Suppressor macrophage (primary cell): ENCODE results near the gene GNB1.
"Not testable (repeated sequence)": the region's sequence is repeated elsewhere in the genome, so short reads cannot be mapped to it uniquely, and the experiment has no call there.

ENCODE experiments used
- DNase-seq, 4 experiments: peaks; one replicate each; pipeline ENCODE4 v3.0.0-alpha.2; 2020 to 2022

GNB1 gene

DNA sequence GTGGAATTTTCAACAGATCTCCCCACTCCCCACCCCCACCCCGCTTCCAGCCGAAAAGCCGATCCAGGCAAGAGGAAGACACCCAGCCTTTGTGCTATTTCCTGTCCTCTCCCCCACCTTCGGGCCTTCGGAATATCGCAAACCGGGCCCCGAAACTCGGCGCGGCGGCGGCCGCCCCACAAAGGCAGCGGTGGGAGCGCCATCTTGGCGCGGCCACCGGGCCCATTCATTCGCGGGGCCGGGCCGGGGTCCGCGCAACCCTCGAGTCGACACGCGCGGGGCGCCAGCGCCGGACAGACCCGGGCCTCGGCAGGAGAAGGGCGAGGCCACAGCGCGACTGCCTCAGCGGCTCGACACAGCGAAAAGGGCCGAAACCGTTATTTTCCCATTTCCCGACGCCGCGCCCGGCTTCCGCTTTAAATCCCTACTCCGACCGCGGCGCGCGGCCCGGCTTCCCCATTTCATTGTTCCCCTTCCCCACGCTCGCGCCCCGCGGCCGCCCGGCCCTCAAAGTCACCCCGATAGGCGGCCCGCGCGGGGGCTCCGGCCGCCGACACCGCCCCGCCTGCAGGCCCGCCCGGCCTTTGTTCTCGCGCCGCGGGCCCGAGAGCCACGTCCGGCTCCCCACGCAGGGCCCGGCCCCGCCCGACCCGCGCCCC lies 911 bp downstream of the GNB1 start:
- DNase-seq: peak; percentile 93 to 97 (median 94)

DNA sequence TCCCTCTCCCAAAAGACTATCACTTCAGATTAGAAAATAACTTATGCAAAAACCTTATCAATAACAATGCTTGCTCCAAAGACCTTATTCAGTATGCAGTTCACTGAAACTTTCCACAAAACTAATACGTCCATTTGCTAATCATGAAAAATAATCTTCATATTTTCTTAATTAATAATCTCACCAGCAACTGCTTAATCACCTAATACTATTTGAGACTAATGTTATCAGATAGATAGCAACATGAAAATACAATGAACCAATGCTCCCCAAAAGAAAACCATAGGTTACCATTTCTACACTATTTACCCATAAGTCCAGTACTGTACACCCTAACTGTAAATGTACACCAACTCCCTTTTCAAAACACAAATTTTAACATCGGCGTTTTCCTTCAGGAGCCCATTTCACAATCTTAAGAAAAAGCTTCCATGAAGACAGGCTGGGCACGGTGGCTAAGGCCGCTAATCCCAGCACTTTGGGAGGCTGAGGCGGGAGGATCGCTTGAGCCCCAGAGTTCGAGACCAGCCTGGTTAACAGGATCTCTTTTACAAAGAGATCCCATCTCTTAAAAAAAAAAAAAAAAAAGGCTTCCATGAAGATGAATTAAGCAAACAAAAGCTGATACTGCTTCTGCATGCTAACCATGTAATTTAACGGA lies 1.7 kb downstream of the GNB1 start:
- peak; percentile 20 to 32 (median 24) for DNase-seq

- not testable (repeated sequence) for DNase-seq
Observed at GRCh38 chr1:1883890-1884289, 7.0 kb downstream of the GNB1 start.

DNA sequence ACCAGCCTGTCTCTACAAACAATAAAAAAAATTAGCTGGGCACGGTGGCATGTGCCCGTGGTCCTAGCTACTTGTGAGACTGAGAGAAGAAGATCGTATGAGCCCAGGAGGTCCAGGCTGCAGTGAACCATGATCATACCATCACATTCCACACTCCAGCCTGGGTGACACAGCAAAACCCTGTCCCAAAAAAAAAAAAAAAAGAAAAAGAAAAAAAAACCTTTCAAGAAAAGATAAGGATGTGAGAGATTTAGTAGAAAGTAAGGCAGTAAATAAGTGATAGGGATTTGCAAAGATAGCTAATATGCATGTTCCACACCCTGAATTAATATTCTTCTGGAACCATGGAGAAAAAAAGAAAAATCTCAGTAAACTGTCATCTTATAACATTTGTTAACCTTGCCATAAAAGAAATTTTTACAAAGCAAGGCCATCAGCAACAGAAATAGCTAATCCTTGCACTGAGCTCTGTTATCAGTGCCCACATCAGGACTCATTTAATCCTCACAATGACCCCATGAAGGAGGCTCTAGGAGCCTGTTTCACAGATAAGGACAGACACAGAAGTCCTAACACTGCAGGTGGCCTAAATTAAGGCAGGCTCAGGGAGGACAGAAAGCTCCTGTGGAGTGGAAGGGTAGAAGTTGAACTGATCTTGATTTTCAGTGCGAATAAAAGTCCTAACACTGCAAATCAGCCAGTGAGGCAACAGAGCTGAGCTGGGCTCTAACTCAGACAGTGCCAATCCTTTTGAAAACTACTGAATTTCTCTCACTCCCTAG lies 7.6 kb downstream of the GNB1 start:
- DNase-seq: no peak

DNA sequence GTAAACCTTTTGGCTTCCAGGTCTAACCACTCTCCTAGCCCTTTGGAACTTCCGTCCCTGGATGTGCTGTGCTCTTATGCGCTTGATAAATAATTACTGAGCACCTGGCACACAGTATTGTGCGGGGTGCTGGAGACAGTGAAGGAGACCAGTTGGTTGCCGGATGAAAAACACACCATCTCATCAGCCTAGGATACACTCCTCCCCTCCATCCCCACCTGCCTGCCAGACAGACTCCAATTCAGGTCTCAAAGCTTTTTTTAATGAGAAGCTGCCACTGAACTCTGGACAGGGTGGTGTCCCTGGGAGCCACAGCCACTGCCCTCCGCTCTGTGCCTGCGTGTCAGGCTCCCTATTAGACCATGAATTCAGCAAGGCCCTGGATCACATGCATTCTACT lies 9.2 kb downstream of the GNB1 start:
- no peak for DNase-seq

- DNase-seq: no peak
Observed at GRCh38 chr1:1880617-1881312, 10.1 kb downstream of the GNB1 start.

GRCh38 chr1:1879942-1880341 lies 10.9 kb downstream of the GNB1 start:
- no peak for DNase-seq

- DNase-seq: no peak
Observed at GRCh38 chr1:1877865-1878436, 12.9 kb downstream of the GNB1 start.

- no peak for DNase-seq
Observed at GRCh38 chr1:1876335-1876930, 14.5 kb downstream of the GNB1 start.

DNA sequence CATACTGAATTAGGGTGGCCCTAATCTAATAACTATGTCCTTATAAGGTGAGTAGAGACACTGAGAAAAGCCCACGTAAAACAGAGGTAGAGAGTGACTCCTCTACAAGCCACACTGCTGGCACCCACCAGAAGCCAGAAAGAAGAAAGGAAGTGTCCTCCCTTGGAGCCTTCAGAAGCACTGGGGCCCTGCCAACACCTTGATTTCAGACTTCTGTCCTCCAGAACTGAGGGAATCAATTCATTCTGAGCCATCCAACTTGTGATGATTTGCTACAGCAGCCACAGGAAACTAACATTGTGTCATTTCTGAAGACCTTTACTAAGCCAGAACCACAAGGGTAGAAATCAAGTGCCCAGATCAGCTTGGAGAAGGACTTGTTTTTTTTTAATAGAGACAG lies 15.0 kb downstream of the GNB1 start:
- no peak for DNase-seq

GRCh38 chr1:1874901-1875300 lies 16.0 kb downstream of the GNB1 start:
- no peak for DNase-seq

- no peak for DNase-seq
Observed at GRCh38 chr1:1873186-1873585, 17.7 kb downstream of the GNB1 start.

DNA sequence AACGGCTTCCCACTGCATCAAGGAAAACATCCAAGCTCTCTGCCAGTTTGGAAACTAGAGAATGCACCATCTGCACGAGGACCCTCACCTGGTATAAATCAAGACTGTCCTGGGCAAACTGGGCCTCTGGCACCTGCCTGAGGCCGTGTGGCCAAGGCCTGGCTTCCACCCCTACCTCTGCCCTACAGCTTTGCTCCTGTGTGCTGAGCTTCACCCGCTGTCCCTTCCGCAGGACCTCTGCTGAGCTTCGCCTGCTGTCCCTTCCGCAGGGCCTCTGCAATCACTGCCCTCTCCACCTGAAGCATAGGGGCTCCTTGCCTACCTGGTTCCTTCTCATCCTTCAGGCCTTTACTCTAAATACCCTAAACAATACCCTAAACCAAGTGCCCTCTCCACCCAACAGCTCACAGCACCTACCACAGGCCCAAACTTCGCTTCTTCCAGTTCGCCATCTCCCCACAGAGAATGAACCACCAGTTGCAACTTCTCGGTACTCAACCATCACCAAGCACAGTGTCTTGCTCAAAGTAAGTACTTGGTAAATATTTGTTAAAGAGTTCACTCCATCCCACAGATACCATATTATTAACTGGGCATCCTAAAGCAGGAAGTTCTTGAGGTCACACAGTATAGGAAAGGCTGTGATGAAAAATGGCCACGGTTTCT lies 18.4 kb downstream of the GNB1 start:
- no peak for DNase-seq

DNA sequence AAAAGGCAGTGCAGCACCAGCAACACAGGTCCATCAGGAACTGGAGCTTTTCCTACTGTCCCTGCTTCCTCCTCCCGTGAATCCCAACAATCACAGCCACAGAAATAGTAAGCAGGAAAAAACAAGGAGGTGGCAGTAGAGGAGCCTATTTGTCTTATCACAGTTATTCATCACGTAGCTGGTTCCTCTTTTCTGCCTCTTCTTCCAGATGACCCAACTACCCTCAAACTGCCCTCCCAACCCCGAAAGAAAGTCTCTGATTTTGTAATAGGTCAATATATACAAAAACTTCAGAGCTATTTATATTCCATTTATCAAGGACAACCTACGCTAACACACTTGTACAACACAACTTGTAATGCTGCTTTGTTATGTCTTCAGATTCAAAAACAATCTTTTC lies 21.4 kb downstream of the GNB1 start:
- DNase-seq: peak; percentile 55 to 80 (median 66)

- no peak for DNase-seq
Observed at GRCh38 chr1:1867164-1867563, 23.7 kb downstream of the GNB1 start.

GRCh38 chr1:1862905-1863547 lies 27.9 kb downstream of the GNB1 start:
- no peak for DNase-seq

DNA sequence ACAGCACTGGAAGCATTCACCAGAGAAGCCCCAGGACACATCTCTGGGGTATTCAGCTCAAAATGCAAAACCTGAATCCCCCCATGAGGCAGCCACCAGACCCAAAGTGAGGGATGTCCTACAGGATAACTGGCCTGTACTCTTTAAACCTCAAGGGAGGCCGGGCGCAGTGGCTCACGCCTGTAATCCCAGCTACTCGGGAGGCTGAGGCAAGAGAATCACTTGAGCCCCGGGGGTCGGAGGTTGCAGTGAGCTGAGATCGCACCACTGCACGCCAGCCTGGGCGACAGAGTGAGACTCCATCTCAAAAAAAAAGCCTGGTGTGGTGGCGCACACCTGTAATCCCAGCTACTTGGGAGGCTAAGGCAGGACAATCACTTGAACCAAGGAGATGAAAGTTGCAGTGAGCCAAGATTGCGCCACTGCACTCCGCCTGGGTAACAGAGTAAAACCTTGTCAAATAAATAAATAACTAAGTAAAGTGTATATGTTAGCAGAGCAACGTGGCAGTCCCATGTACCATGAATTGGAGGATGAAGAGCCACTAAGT lies 29.1 kb downstream of the GNB1 start:
- not testable (repeated sequence) for DNase-seq

GRCh38 chr1:1861339-1861730 lies 29.6 kb downstream of the GNB1 start:
- no peak for DNase-seq

DNA sequence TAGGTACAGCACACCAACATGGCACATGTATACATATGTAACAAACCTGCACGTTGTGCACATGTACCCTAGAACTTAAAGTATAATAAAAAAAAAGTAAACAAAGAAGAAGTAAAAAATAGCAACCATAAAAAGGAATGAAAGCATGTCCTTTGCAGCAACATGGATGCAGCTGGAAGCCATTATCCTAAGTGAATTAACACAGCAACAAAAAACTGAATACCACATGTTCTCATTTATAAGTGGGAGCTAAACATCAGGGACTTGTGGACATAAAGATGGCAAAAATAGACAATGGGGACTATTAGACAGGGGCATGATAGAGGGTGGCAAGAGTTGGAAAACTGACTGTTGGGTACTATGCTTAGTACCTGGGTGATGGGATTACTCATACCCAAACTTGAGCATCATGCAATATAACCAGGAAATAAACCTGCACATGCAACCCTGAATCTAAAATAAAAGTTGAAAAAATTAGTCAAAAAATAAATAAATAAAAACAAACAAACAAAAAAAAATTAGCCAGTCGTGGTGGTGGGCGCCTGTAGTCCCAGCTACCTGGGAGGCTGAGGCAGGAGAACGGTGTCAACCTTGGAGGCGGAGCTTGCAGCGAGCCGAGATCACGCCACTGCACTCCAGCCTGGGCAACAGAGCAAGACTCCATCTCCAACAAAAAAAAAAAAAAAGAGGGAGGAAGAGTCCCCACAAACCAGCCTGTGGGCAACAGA lies 30.8 kb downstream of the GNB1 start:
- DNase-seq: not testable (repeated sequence)
